HepG2 (cell line): ENCODE results near the gene HSP90AB1. TPM values are rescaled to one million over a fixed set of nuclear protein-coding genes. Genes with fewer than 3 reads are reported as not detected.
A peak's percentile ranks its signal among the peaks of the same experiment; 100 is the strongest.

Source experiments
- ASH2L ChIP-seq: fragments of 300-600, 200-600 bp; sonication (generic); IDR thresholded peaks from 2 replicates; pipeline ENCODE4 v1.7.0; 2017; ENCODE audit warnings: low read depth, mild to moderate bottlenecking, moderate library complexity, mixed read lengths, low read length; ENCODE audit not compliant: insufficient read length
- BCL3 ChIP-seq: sonication (generic); formaldehyde crosslinking; IDR thresholded peaks from 2 replicates; pipeline ENCODE4 v1.5.1; 2020; ENCODE audit warnings: mild to moderate bottlenecking, missing genetic modification reagents, moderate library complexity
- CREB1 ChIP-seq, 2 experiments: fragments of 450-650 bp in 1 of 2; IDR thresholded peaks; 2 replicates each; pipeline ENCODE4 v1.6.1; 2016 to 2017; ENCODE audit warnings: control low read depth in 1 of 2, mild to moderate bottlenecking in 1 of 2, missing compliant biosample characterization in 1 of 2, missing genetic modification characterization in 1 of 2
- HBP1 ChIP-seq: IDR thresholded peaks from 2 replicates; pipeline ENCODE4 v1.6.1; 2016; ENCODE audit warnings: low read depth, control low read depth
- KDM5B ChIP-seq: sonication (generic); formaldehyde crosslinking; IDR thresholded peaks from 2 replicates; pipeline ENCODE4 v1.4.0; 2020; ENCODE audit warnings: missing genetic modification reagents, mild to moderate bottlenecking, borderline replicate concordance
- KLF9 ChIP-seq: IDR thresholded peaks from 2 replicates; pipeline ENCODE4 v1.6.1; 2016; ENCODE audit warnings: low read depth
- SALL2 ChIP-seq: sonication (generic); formaldehyde crosslinking; IDR thresholded peaks from 2 replicates; pipeline ENCODE4 v1.8.1; 2023; ENCODE audit warnings: mild to moderate bottlenecking, missing genetic modification reagents, inconsistent platforms
- SRSF9 ChIP-seq: fragments of 200-400 bp; formaldehyde crosslinking; IDR thresholded peaks from 2 replicates; pipeline ENCODE4 v1.6.1; 2018; ENCODE audit warnings: borderline replicate concordance, mild to moderate bottlenecking, low read depth, low read length; ENCODE audit not compliant: insufficient read depth, poor library complexity, severe bottlenecking
- ZFX ChIP-seq: sonication (generic); formaldehyde crosslinking; IDR thresholded peaks from 2 replicates; pipeline ENCODE4 v1.4.0; 2020; ENCODE audit warnings: mild to moderate bottlenecking, low read depth, missing genetic modification reagents, moderate library complexity
- ZNF24 ChIP-seq: fragments of 450-650 bp; IDR thresholded peaks from 2 replicates; pipeline ENCODE4 v1.6.1; 2017; ENCODE audit warnings: antibody characterized with exemption, mild to moderate bottlenecking
- ZNF530 ChIP-seq: sonication (generic); formaldehyde crosslinking; IDR thresholded peaks from 2 replicates; pipeline ENCODE4 v1.5.0; 2020; ENCODE audit warnings: low read depth, mild to moderate bottlenecking, missing genetic modification reagents
- ZNF563 ChIP-seq: sonication (generic); formaldehyde crosslinking; IDR thresholded peaks from 2 replicates; pipeline ENCODE4 v1.8.0; 2022; ENCODE audit warnings: mild to moderate bottlenecking, moderate library complexity, missing genetic modification reagents
- ZNF672 ChIP-seq: sonication (generic); formaldehyde crosslinking; IDR thresholded peaks from 2 replicates; pipeline ENCODE4 v1.8.1; 2022; ENCODE audit warnings: missing genetic modification reagents
- polyA plus RNA-seq, 8 experiments: library from polyadenylated mRNA; depleted of rRNA in 3 of 8; stranded (reverse) in 7 of 8; unstranded in 1 of 8; fragments of >200 nt; fragmentation: Illumina TruSeq in 4 of 8; extraction: Trizol in 4 of 8; gene quantifications; 2 replicates each; pipeline versions ENCODE4 v1.2.1 to v1.2.3, GENCODE V29; 2011 to 2016; ENCODE audit warnings: low read depth in 4 of 8, missing spikeins in 1 of 8, mixed read lengths in 1 of 8; ENCODE audit not compliant: insufficient read depth in 1 of 8
- total RNA-seq, 5 experiments: library from RNA; depleted of rRNA; stranded (reverse); fragments of >200 nt; fragmentation: Illumina TruSeq; extraction: Trizol; gene quantifications; 2 replicates each; pipeline ENCODE4 v1.2.3, GENCODE V29; 2016; ENCODE audit warnings: low read depth in 1 of 5
- TF ChIP-seq, protein P1 (sequence below): sonication (generic); formaldehyde crosslinking; IDR thresholded peaks from 2 replicates; pipeline ENCODE4 v1.8.0; 2022; ENCODE audit warnings: missing genetic modification reagents, mild to moderate bottlenecking, borderline replicate concordance
- TF ChIP-seq, protein P2 (sequence below): sonication (generic); formaldehyde crosslinking; IDR thresholded peaks from 2 replicates; pipeline ENCODE4 v1.4.0; 2020; ENCODE audit warnings: missing genetic modification reagents

Gene HSP90AB1
- total and polyA plus RNA-seq, 2 of the 13 experiments (the other 11 are each of a cell fraction or from before 2014, with no cell fraction given): 1,325 to 1,472 TPM

GRCh38 chr6:44257025-44257752, 10.3 kb downstream of the HSP90AB1 start, which contains the start of gene SLC35B2 (continued):
- peak; percentile 95 for TF ChIP-seq HBP1 (CRISPR knock-in tag)
- no peak for TF ChIP-seq SRSF9
- TF ChIP-seq KDM5B (CRISPR knock-in tag): peak; percentile 91; the same call in 1 of the 2 replicates
- TF ChIP-seq ZNF672 (CRISPR knock-in tag): peak; percentile 92; the same call in 1 of the 2 replicates
- peak; percentile 54; the same call in 1 of the 2 replicates for TF ChIP-seq CREB1 (IDR thresholded peaks at IDR 0.05)
- TF ChIP-seq CREB1 (CRISPR knock-in tag; IDR thresholded peaks at IDR 0.05): no peak
- TF ChIP-seq SALL2 (CRISPR knock-in tag): peak; percentile 53; the same call in 1 of the 2 replicates
- TF ChIP-seq KLF9: peak; percentile 87; the same call in 1 of the 2 replicates
- peak; percentile 83 for TF ChIP-seq ZFX (CRISPR knock-in tag)
- TF ChIP-seq ASH2L: peak; percentile 95
- 0 out of 2 replicates have a peak, but pooled peaks have one; percentile 30 for TF ChIP-seq ZNF24
- peak; percentile 89; the same call in 1 of the 2 replicates for TF ChIP-seq ZNF563 (CRISPR knock-in tag)
- no peak for TF ChIP-seq ZNF530 (CRISPR knock-in tag)
- TF ChIP-seq, protein P1, sequence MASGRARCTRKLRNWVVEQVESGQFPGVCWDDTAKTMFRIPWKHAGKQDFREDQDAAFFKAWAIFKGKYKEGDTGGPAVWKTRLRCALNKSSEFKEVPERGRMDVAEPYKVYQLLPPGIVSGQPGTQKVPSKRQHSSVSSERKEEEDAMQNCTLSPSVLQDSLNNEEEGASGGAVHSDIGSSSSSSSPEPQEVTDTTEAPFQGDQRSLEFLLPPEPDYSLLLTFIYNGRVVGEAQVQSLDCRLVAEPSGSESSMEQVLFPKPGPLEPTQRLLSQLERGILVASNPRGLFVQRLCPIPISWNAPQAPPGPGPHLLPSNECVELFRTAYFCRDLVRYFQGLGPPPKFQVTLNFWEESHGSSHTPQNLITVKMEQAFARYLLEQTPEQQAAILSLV: peak; percentile 92; the same call in 1 of the 2 replicates
- TF ChIP-seq, protein P2, sequence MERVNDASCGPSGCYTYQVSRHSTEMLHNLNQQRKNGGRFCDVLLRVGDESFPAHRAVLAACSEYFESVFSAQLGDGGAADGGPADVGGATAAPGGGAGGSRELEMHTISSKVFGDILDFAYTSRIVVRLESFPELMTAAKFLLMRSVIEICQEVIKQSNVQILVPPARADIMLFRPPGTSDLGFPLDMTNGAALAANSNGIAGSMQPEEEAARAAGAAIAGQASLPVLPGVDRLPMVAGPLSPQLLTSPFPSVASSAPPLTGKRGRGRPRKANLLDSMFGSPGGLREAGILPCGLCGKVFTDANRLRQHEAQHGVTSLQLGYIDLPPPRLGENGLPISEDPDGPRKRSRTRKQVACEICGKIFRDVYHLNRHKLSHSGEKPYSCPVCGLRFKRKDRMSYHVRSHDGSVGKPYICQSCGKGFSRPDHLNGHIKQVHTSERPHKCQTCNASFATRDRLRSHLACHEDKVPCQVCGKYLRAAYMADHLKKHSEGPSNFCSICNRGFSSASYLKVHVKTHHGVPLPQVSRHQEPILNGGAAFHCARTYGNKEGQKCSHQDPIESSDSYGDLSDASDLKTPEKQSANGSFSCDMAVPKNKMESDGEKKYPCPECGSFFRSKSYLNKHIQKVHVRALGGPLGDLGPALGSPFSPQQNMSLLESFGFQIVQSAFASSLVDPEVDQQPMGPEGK (CRISPR knock-in tag): peak; percentile 98
- TF ChIP-seq BCL3: peak; percentile 68
